ENCODE measurements around the gene DIAPH2.
"Not testable (repeated sequence)": the region's sequence is repeated elsewhere in the genome, so short reads cannot be mapped to it uniquely, and the experiment has no call there.

GRCh38 chrX:96841866-96842265, 157.2 kb downstream of the DIAPH2 start:
- not testable (repeated sequence) for TF ChIP-seq CTCF, POLR2A (IDR thresholded peaks at IDR 0.05)

Measured in body of pancreas (tissue), 4 donors.